ENCODE data around the gene EDDM13. TPM values are rescaled to one million over a fixed set of nuclear protein-coding genes. Genes with fewer than 3 reads are reported as not detected.

EDDM13 gene
- polyA plus RNA-seq, 2 of the 4 experiments (the other 2 are of a cell fraction), result not detected

DNA sequence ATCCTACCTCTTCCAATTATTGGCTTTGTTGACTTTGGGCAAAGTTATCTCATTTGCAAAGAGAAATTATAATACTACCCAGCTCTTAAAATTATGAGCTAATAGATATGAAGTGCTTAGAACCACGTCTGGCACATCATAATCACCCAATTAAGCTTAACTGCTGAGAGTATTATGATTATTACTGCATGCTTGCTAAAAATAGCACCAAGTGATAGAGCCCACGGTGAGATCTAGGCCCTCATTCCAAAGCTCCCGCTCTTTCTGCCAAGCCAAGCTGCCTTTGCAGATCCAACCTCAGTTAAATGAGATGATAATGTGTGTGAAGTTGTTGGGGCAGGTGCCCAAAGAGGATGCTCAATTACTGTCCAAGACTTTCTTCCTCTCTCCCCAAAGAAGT is 6.5 kb upstream of the EDDM13 start:
- CTCF ChIA-PET, result interaction anchor here (0.7 to 6.9 kb wide), 3 partner anchors 13 to 191 kb away, joined by 3 to 46 read pairs (median 8); no protein-coding TSS in a partner anchor
- no peak overlapping the region for H3K4me2 ChIP-seq
- 55% methylated on average over 3 of the region's 3 CpGs for WGBS (ENCODE audit: missing lambda C conversion rate)
- H3K9me3 ChIP-seq, result peaks cover 6% of the 10 kb centered on the region; the same call in 2 of the 3 replicates
- H3K27ac ChIP-seq, result no peak overlapping the region
- ATAC-seq (no peak), DNase-seq (ENCODE audit: low read depth in 1 of 2, low spot score in 1 of 2) (no peak), FAIRE-seq (no peak)
- H3K4me1 ChIP-seq, result no peaks in the 10 kb centered on the region
- POLR2A ChIA-PET, result no interaction called here
- TF ChIP-seq ZNF302 (CRISPR knock-in tag; IDR thresholded peaks at IDR 0.05), result no peak
- TF ChIP-seq CEBPB (IDR thresholded peaks at IDR 0.05), result no peak
- TF ChIP-seq NPAS2 (CRISPR knock-in tag; IDR thresholded peaks at IDR 0.05; ENCODE audit: borderline replicate concordance), result no peak
- no peak for TF ChIP-seq MAFK (IDR thresholded peaks at IDR 0.05; ENCODE audit: partially characterized antibody)
- H3K4me3 ChIP-seq, result no peak overlapping the region

- no peak for TF ChIP-seq BHLHE40 (IDR thresholded peaks at IDR 0.05; ENCODE audit: low read depth, low read length)
- no peak for TF ChIP-seq GATA3 (IDR thresholded peaks at IDR 0.05; ENCODE audit: borderline replicate concordance)
- H3K9me3 ChIP-seq, result no peaks in the 10 kb centered on the region
- DNase-seq (ENCODE audit: low read depth in 1 of 2, low spot score in 1 of 2), result no peak
- 80% methylated on average over 6 of the region's 6 CpGs for WGBS (ENCODE audit: missing lambda C conversion rate)
- CTCF ChIA-PET, result interaction anchor here (2.2 to 6.9 kb wide), 2 partner anchors 17 to 64 kb away, joined by 7 to 46 read pairs; no protein-coding TSS in a partner anchor
- H3K4me2 ChIP-seq, result no peak overlapping the region
- POLR2A ChIA-PET, result no interaction called here
- no peak overlapping the region for H3K27ac ChIP-seq
- FAIRE-seq, result no peak
- H3K4me3 ChIP-seq, result no peak overlapping the region
- ATAC-seq, result no peak
- no peaks in the 10 kb centered on the region for H3K4me1 ChIP-seq
Measured at GRCh38 chr19:56269348-56269747, 3.2 kb upstream of the EDDM13 start.

DNA sequence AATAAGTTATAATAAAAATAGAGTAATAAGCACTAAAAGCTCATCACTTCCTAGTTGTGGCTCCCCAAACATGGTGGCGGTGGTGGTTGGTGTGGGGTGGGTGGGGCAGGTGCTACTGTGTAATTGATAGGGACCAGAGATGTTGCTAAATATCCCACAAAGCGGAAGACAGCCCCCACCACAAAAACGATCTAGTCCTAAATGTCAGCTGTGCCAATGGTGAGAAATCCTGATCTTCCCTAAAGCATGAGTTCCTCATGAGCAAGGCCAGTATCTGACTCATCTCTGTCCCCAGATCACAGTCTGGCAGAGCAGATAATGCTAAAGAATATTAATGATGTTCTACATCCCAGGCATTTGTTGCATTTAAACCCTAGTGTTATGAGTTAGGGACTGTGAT is 1.9 kb upstream of the EDDM13 start:
- ChIA-PET POLR2A (no interaction called here), CTCF (interaction anchor here (1.1 to 2.2 kb wide), 2 partner anchors 25 to 63 kb away, joined by 4 to 7 read pairs; no protein-coding TSS in a partner anchor)
- 71% methylated on average over 3 of the region's 3 CpGs for WGBS (ENCODE audit: missing lambda C conversion rate)
- Histone ChIP-seq H3K4me2 (no peak overlapping the region), H3K4me3 (no peak overlapping the region), H3K9me3 (no peaks in the 10 kb centered on the region), H3K4me1 (no peaks in the 10 kb centered on the region), H3K27ac (no peak overlapping the region)
- no peak for ATAC-seq
- TF ChIP-seq CEBPB (IDR thresholded peaks at IDR 0.05) (no peak), GATA3 (IDR thresholded peaks at IDR 0.05; ENCODE audit: borderline replicate concordance) (no peak), SREBF2 (IDR thresholded peaks at IDR 0.05) (no peak), MYC (IDR thresholded peaks at IDR 0.05; ENCODE audit: borderline replicate concordance, low read length) (no peak), ZFP36 (IDR thresholded peaks at IDR 0.05; ENCODE audit: borderline replicate concordance, partially characterized antibody) (no peak), EHMT2 (IDR thresholded peaks at IDR 0.05; ENCODE audit: low read depth) (no peak), SMC3 (IDR thresholded peaks at IDR 0.05) (no peak), NPAS2 (CRISPR knock-in tag; IDR thresholded peaks at IDR 0.05; ENCODE audit: borderline replicate concordance) (no peak), NFE2L2 (conservative IDR thresholded peaks at IDR 0.05; ENCODE audit: low read length) (no peak), KDM5A (IDR thresholded peaks at IDR 0.05) (no peak), CBX2 (IDR thresholded peaks at IDR 0.05; ENCODE audit: borderline replicate concordance, low read depth) (no peak), ZC3H11A (IDR thresholded peaks at IDR 0.05) (no peak), HOXB5 (CRISPR knock-in tag; IDR thresholded peaks at IDR 0.05) (no peak), CBX8 (IDR thresholded peaks at IDR 0.05) (no peak)
- FAIRE-seq, result no peak
- no peak for DNase-seq (ENCODE audit: low read depth in 1 of 2, low spot score in 1 of 2)

DNA sequence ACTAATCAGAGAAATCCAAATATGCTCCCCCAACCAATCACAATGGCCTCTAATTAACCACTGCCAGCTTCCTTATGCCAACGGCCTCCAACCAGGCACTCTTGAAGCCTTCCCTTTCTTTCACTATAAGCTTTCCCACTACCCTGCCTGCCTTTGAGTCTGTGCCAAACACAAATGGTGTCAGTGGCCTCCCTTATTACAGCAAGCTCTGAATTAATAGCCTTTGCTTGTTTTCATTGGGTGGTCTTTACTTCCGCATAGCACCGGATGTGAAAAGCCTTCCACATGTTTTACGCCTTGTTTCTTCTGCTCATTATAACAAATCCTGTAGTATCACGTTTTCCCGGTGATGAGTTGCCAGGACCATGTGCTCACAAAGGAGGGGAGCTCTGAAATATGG is 1.4 kb upstream of the EDDM13 start:
- POLR2A ChIA-PET, result no interaction called here
- no peak for ATAC-seq
- WGBS (ENCODE audit: missing lambda C conversion rate), result 89% methylated on average over 6 of the region's 6 CpGs

More for the DNA sequence above, 1.4 kb upstream of the EDDM13 start:
- TF ChIP-seq SMC3 (IDR thresholded peaks at IDR 0.05), result no peak
- TF ChIP-seq RCOR1 (IDR thresholded peaks at IDR 0.05; ENCODE audit: low read depth, low read length), result no peak
- TF ChIP-seq, protein P1, sequence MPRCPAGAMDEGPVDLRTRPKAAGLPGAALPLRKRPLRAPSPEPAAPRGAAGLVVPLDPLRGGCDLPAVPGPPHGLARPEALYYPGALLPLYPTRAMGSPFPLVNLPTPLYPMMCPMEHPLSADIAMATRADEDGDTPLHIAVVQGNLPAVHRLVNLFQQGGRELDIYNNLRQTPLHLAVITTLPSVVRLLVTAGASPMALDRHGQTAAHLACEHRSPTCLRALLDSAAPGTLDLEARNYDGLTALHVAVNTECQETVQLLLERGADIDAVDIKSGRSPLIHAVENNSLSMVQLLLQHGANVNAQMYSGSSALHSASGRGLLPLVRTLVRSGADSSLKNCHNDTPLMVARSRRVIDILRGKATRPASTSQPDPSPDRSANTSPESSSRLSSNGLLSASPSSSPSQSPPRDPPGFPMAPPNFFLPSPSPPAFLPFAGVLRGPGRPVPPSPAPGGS (IDR thresholded peaks at IDR 0.05), result no peak
- no peak for TF ChIP-seq HOXB13 (CRISPR knock-in tag; IDR thresholded peaks at IDR 0.05; ENCODE audit: low read depth)
- TF ChIP-seq, protein P2, sequence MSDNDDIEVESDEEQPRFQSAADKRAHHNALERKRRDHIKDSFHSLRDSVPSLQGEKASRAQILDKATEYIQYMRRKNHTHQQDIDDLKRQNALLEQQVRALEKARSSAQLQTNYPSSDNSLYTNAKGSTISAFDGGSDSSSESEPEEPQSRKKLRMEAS (IDR thresholded peaks at IDR 0.05), result no peak
- TF ChIP-seq SREBF2 (IDR thresholded peaks at IDR 0.05), result no peak
- no peak for TF ChIP-seq MAZ (IDR thresholded peaks at IDR 0.05; ENCODE audit: borderline replicate concordance, low read depth, low read length)
- no peak for TF ChIP-seq HMGXB4 (CRISPR knock-in tag; IDR thresholded peaks at IDR 0.05; ENCODE audit: borderline replicate concordance)
- Histone ChIP-seq H3K27ac (no peak overlapping the region), H3K4me1 (no peaks in the 10 kb centered on the region), H3K4me2 (no peak overlapping the region), H3K4me3 (no peak overlapping the region), H3K9me3 (0 out of 3 replicates have a peak, but pooled peaks cover 3% of the 10 kb centered on the region)
- DNase-seq (ENCODE audit: low read depth in 1 of 2, low spot score in 1 of 2) (no peak), FAIRE-seq (no peak)
- CTCF ChIA-PET, result interaction anchor here (1.0 to 2.2 kb wide), 5 partner anchors 11 to 205 kb away, joined by 3 to 7 read pairs (median 4); no protein-coding TSS in a partner anchor

Data from A549 (cell line).